Ovary (tissue), 3 donors: ENCODE results near the gene ARV1.

ENCODE experiments used
- CTCF ChIP-seq, 3 donors: fragments of 450-650 bp in 2 of 3; fragments of 200-600 bp in 1 of 3; IDR thresholded peaks; one replicate each; pipeline versions ENCODE4 v1.5.1 to v1.8.0; 2016 to 2022; ENCODE audit warnings: antibody characterized with exemption in 3 of 3, mild to moderate bottlenecking in 1 of 3
- EP300 ChIP-seq: sonication (generic); formaldehyde crosslinking; IDR thresholded peaks from one replicate; pipeline ENCODE4 v1.6.1; 2017; ENCODE audit warnings: antibody characterized with exemption
- donor health status: DM: no; HTN: no; CAD: no.

GRCh38 chr1:230994860-230995259 lies 16.0 kb downstream of the ARV1 start:
- TF ChIP-seq CTCF (IDR thresholded peaks at IDR 0.05) (no peak), EP300 (no peak)
